22Rv1 (cell line): ENCODE results near the gene TNRC6B.

Experiments used
- H3K27ac ChIP-seq: fragments of 450-650 bp; 2 replicates; pipeline ENCODE4 v1.5.1; 2017
- ZFX ChIP-seq: fragments of 450-650 bp; IDR thresholded peaks from 2 replicates; pipeline ENCODE4 v1.6.1; 2017; ENCODE audit warnings: antibody characterized with exemption, borderline replicate concordance
- TF ChIP-seq, protein P1 (sequence below): fragments of 450-650 bp; IDR thresholded peaks from 2 replicates; pipeline ENCODE4 v1.5.1; 2017; ENCODE audit warnings: mild to moderate bottlenecking

Gene TNRC6B

DNA sequence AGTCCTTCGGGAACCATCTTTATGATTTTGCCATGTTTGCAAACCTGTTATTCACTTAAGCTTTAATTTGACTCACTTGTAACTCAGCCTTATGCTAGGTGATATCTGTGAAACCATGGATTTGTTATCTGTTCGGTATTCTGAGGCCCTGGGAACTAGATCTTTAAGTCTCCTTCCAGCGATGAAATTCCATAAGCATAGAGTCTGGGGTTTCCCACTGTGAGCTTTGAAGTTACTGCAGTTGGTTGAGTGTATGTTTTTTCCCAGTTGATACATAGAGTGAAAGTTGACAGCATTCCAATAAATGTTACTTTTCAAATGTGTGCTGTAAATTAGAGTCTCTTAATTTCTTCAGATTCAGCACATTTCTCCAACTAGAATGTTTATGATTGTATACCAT, 66.9 kb downstream of the TNRC6B start:
- TF ChIP-seq, protein P1, sequence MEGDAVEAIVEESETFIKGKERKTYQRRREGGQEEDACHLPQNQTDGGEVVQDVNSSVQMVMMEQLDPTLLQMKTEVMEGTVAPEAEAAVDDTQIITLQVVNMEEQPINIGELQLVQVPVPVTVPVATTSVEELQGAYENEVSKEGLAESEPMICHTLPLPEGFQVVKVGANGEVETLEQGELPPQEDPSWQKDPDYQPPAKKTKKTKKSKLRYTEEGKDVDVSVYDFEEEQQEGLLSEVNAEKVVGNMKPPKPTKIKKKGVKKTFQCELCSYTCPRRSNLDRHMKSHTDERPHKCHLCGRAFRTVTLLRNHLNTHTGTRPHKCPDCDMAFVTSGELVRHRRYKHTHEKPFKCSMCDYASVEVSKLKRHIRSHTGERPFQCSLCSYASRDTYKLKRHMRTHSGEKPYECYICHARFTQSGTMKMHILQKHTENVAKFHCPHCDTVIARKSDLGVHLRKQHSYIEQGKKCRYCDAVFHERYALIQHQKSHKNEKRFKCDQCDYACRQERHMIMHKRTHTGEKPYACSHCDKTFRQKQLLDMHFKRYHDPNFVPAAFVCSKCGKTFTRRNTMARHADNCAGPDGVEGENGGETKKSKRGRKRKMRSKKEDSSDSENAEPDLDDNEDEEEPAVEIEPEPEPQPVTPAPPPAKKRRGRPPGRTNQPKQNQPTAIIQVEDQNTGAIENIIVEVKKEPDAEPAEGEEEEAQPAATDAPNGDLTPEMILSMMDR = no peak
- TF ChIP-seq ZFX = no peak

DNA sequence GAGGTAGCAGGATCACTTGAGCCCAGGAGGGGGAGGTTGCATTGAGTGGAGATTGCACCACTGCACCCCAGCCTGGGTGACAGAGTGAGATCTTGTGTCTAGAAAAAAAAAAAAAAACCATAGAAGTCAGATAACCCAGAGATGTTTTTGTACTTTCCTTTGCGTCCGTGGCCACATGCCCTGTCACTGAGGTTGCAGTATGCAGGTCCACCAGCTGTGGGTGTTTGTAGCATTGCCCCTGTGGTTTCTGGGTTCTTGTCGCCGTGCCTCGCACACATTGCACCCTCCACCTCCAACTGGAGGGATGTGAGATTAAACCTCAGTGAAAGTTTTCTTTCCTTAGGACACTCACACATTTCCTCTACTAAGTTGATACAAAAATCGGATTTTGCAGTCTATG, 70.3 kb downstream of the TNRC6B start:
- TF ChIP-seq, protein P1 = no peak
- no peak for TF ChIP-seq ZFX
- H3K27ac ChIP-seq = no peak overlapping the region

More for the DNA sequence above, 66.9 kb downstream of the TNRC6B start:
- no peak overlapping the region for H3K27ac ChIP-seq

DNA sequence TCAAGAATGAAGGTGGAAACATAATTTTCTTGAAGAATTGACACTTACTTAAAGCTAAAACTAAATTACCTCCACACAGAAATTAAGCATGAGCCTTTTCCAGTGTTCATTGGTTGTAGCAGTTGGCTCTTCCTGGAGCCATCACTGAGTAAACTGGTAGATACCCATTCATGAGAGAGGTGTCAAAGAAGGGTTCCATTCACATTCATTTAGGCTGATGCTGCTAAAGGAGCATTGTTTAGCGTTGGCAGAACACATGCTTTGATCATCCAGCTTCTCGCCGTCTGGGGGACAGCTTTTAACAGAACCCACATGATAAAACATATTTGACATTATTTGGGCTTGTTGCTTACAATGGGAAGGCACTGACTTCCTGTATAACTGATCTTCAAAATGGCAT, 71.6 kb downstream of the TNRC6B start:
- H3K27ac ChIP-seq = no peak overlapping the region
- TF ChIP-seq ZFX = no peak
- TF ChIP-seq, protein P1 = no peak

DNA sequence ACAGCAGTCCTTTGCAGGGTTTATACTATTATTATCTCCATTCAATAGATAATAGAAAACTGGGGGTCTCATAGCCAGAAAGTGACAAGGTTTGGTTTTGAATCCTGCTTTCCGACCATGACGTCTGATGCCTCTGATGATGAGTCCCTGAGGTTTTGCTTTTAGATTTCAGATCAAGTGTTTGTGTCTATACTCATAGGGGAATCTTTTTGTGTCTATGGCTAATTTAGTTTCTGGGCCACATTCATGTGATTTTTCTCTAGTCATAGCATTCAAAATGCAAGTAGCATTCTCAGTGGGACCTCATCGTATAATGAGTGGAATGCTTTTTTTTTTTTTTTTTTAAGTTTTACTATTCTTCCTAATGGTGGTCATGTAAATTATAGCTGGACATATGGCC, 72.9 kb downstream of the TNRC6B start:
- TF ChIP-seq, protein P1 = no peak
- TF ChIP-seq ZFX = no peak
- no peak overlapping the region for H3K27ac ChIP-seq

DNA sequence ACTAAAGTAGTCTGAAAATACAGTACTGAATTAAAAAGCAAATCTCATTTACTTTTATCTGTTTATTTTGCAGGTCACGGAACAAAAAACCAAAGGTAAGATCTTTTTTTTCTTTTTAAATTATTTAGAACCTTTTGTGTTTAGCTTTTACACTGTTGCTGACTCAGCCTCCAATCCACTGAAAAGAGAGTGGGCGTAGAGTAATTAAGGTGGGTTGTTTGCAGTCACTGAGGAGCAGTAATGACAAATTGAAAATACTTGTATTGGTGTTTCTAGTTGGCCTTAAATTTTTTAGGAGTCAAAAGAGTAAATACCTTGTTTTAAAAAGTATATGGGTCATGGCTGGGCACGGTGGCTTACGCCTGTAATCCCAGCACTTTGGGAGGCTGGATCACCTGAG, 73.4 kb downstream of the TNRC6B start:
- TF ChIP-seq, protein P1 = no peak
- TF ChIP-seq ZFX = no peak
- no peak overlapping the region for H3K27ac ChIP-seq

DNA sequence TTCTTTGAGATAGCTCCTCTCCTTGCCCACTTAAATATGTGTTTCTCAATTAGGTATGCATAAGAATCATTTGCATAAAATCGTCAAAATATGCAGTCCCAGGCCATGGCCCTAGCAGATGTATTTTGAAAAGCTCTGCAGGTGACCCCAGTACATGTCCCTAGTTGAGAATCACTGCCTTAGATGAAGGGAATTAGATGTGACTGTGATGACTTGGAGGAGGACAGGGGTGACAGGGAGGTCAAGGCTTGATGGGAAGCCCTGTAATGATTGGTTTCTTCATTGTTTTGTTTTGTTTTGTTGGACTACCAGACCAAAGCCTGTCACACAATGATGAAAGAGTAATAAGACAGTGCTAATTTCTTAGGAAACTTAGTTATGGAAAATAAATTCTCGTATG, 74.4 kb downstream of the TNRC6B start:
- no peak overlapping the region for H3K27ac ChIP-seq
- TF ChIP-seq, protein P1 = no peak

DNA sequence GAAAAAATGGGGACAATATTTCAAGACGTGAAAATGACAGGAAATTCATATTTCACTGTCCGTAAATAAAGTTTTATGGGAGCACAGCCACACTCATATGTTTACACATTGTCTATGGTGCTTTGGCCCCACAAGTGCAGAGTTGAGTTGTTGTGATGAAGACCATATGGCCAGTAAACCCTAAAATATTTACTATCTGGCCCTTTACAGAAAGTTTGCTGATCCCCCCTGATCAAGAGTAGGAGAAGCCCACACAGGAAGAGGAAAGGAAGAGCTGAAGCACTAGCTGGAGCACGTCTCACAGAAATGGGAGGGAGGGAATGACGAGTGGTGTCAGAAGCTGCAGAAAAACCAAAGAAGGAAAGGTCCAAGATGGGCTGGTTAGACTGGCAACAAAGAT, 78.8 kb downstream of the TNRC6B start:
- TF ChIP-seq ZFX = no peak
- TF ChIP-seq, protein P1 = no peak
- H3K27ac ChIP-seq = no peak overlapping the region

DNA sequence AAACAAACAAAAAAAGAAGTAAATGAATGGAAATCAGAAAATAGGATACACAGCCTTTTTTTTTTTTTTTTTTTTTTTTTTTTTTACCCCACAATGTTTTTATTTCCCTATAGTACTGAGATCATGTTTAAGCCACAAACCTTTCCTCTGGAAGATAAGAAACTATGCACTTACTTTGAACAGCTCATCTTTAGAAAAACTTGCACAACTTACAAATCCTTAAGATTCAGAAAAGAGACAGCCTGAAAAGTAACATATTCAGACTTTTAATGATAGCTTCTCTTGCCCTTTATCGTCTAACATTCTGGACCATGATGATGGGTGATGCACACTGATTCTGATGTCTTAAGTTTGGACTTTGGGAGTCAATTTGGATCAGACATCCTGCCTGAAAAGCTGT, 80.3 kb downstream of the TNRC6B start:
- H3K27ac ChIP-seq = no peak overlapping the region
- no peak for TF ChIP-seq ZFX
- TF ChIP-seq, protein P1 = no peak
